Glutamatergic neuron (in vitro differentiated cells): ENCODE measurements around the gene KLHL24. TPM values are rescaled to one million over a fixed set of nuclear protein-coding genes. Genes with fewer than 3 reads are reported as not detected.
"Not testable (repeated sequence)": the region's sequence is repeated elsewhere in the genome, so short reads cannot be mapped to it uniquely, and the experiment has no call there.

Source experiments
- DNase-seq: peaks from one replicate; pipeline ENCODE4 v3.0.0; 2022
- H3K27ac Mint-ChIP-seq: one replicate; pipeline ENCODE4 v1.8.0; 2020; ENCODE audit warnings: mild to moderate bottlenecking, mixed read lengths, inconsistent platforms; ENCODE audit not compliant: unreplicated experiment
- H3K27me3 Mint-ChIP-seq: one replicate; pipeline ENCODE4 v1.8.0; 2020; ENCODE audit warnings: mild to moderate bottlenecking, moderate library complexity, mixed read lengths, inconsistent platforms; ENCODE audit not compliant: unreplicated experiment
- H3K36me3 Mint-ChIP-seq: one replicate; pipeline ENCODE4 v1.8.0; 2020; ENCODE audit warnings: mild to moderate bottlenecking, mixed read lengths, inconsistent platforms; ENCODE audit not compliant: unreplicated experiment
- H3K4me1 Mint-ChIP-seq: one replicate; pipeline ENCODE4 v1.8.0; 2020; ENCODE audit warnings: mild to moderate bottlenecking, low read depth, mixed read lengths, inconsistent platforms; ENCODE audit not compliant: unreplicated experiment
- H3K4me3 Mint-ChIP-seq: one replicate; pipeline ENCODE4 v1.8.0; 2020; ENCODE audit warnings: mild to moderate bottlenecking, mixed read lengths, inconsistent platforms; ENCODE audit not compliant: unreplicated experiment
- H3K9me3 Mint-ChIP-seq: one replicate; pipeline ENCODE4 v1.8.0; 2020; ENCODE audit warnings: mild to moderate bottlenecking, moderate library complexity, mixed read lengths, inconsistent platforms; ENCODE audit not compliant: unreplicated experiment
- CTCF ChIP-seq: fragments of 200-600 bp; sonication (generic); IDR thresholded peaks from one replicate; pipeline ENCODE4 v1.5.0; 2021; ENCODE audit not compliant: partially characterized antibody, unreplicated experiment
- total RNA-seq: library from RNA; stranded (reverse); fragmentation: NEBNext Ultra II Directional; extraction: Animal tissue kit (Norgen Biotek cat#: 25700); gene quantifications from one replicate; pipeline ENCODE4 v1.2.1, GENCODE V29; 2021; ENCODE audit not compliant: unreplicated experiment

The KLHL24 gene
- total RNA-seq, 1 donor from 2014 or later, result 152 TPM

GRCh38 chr3:183613366-183614285 is 21.8 kb upstream of the KLHL24 start:
- Mint-ChIP-seq H3K36me3 (no peaks in the 10 kb centered on the region), H3K27me3 (no peaks in the 10 kb centered on the region), H3K4me3 (no peak overlapping the region), H3K27ac (no peak overlapping the region), H3K9me3 (peaks cover 2% of the 10 kb centered on the region), H3K4me1 (no peaks in the 10 kb centered on the region)
- no peak for TF ChIP-seq CTCF
- no peak for DNase-seq

- Mint-ChIP-seq H3K27ac (no peak overlapping the region), H3K9me3 (peaks cover 2% of the 10 kb centered on the region), H3K36me3 (no peaks in the 10 kb centered on the region), H3K27me3 (no peaks in the 10 kb centered on the region), H3K4me1 (peaks cover 4% of the 10 kb centered on the region), H3K4me3 (no peak overlapping the region)
- DNase-seq, result no peak
- no peak for TF ChIP-seq CTCF
Measured at GRCh38 chr3:183618542-183618941, 16.9 kb upstream of the KLHL24 start.

GRCh38 chr3:183619010-183619409 is 16.4 kb upstream of the KLHL24 start:
- H3K36me3 Mint-ChIP-seq, result no peaks in the 10 kb centered on the region
- H3K9me3 Mint-ChIP-seq, result peaks cover 2% of the 10 kb centered on the region
- H3K4me1 Mint-ChIP-seq, result peaks cover 4% of the 10 kb centered on the region
- no peaks in the 10 kb centered on the region for H3K27me3 Mint-ChIP-seq
- TF ChIP-seq CTCF, result no peak
- no peak overlapping the region for H3K4me3 Mint-ChIP-seq
- no peak for DNase-seq
- no peak overlapping the region for H3K27ac Mint-ChIP-seq

GRCh38 chr3:183619624-183620251 is 15.7 kb upstream of the KLHL24 start:
- peaks cover 2% of the 10 kb centered on the region for H3K9me3 Mint-ChIP-seq
- peaks cover 4% of the 10 kb centered on the region for H3K4me1 Mint-ChIP-seq
- no peaks in the 10 kb centered on the region for H3K27me3 Mint-ChIP-seq
- no peaks in the 10 kb centered on the region for H3K36me3 Mint-ChIP-seq
- no peak for TF ChIP-seq CTCF
- no peak overlapping the region for H3K4me3 Mint-ChIP-seq
- DNase-seq, result no peak
- H3K27ac Mint-ChIP-seq, result no peak overlapping the region

GRCh38 chr3:183620252-183620628 is 15.2 kb upstream of the KLHL24 start:
- TF ChIP-seq CTCF, result no peak
- no peak overlapping the region for H3K4me3 Mint-ChIP-seq
- no peak overlapping the region for H3K27ac Mint-ChIP-seq
- no peaks in the 10 kb centered on the region for H3K36me3 Mint-ChIP-seq
- DNase-seq, result no peak
- peaks cover 2% of the 10 kb centered on the region for H3K9me3 Mint-ChIP-seq
- H3K4me1 Mint-ChIP-seq, result peaks cover 4% of the 10 kb centered on the region
- H3K27me3 Mint-ChIP-seq, result no peaks in the 10 kb centered on the region

GRCh38 chr3:183622473-183622872 is 12.9 kb upstream of the KLHL24 start:
- not testable (repeated sequence) for H3K36me3 Mint-ChIP-seq, DNase-seq

More at GRCh38 chr3:183622473-183622872, 12.9 kb upstream of the KLHL24 start:
- H3K27me3 Mint-ChIP-seq, H3K4me1 Mint-ChIP-seq, H3K27ac Mint-ChIP-seq, H3K9me3 Mint-ChIP-seq, H3K4me3 Mint-ChIP-seq: not testable (repeated sequence)
